Measurements from ENCODE around the gene NLGN1.

DNA sequence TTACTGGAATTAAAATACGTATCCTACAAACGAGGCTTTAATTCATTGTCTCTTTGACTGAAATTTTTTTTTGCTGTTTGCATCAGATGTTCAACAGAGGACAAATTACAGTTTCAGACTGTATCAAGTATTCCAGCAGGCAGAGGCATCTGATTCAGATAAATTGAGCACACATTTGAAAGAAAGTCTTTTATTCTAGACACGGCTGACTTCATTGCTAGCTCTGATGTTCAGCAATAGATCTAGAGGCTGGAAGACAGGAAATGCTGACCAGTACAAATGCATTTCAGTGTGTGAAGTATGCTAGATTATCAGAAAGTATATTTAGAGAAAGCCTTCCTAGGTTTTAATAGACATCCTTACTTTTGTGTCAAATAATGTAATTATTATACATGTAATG is 472.2 kb downstream of the NLGN1 start:
- TF ChIP-seq, protein P1, sequence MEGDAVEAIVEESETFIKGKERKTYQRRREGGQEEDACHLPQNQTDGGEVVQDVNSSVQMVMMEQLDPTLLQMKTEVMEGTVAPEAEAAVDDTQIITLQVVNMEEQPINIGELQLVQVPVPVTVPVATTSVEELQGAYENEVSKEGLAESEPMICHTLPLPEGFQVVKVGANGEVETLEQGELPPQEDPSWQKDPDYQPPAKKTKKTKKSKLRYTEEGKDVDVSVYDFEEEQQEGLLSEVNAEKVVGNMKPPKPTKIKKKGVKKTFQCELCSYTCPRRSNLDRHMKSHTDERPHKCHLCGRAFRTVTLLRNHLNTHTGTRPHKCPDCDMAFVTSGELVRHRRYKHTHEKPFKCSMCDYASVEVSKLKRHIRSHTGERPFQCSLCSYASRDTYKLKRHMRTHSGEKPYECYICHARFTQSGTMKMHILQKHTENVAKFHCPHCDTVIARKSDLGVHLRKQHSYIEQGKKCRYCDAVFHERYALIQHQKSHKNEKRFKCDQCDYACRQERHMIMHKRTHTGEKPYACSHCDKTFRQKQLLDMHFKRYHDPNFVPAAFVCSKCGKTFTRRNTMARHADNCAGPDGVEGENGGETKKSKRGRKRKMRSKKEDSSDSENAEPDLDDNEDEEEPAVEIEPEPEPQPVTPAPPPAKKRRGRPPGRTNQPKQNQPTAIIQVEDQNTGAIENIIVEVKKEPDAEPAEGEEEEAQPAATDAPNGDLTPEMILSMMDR (IDR thresholded peaks at IDR 0.05), result no peak
- TF ChIP-seq POLR2A (IDR thresholded peaks at IDR 0.05), result no peak
